NCI-H187 treated with DMSO at 0.1 percent for 48 hours (cell line): ENCODE data around the gene DLGAP1.
A peak's percentile ranks its signal among the peaks of the same experiment; 100 is the strongest.
"Not testable (repeated sequence)": the region's sequence is repeated elsewhere in the genome, so short reads cannot be mapped to it uniquely, and the experiment has no call there.

Experiments
- DNase-seq: peaks from one replicate; lab custom pipeline; 2025; lab: John Stamatoyannopoulos, UW

Gene DLGAP1

GRCh38 chr18:4077721-4078120 lies 377.4 kb downstream of the DLGAP1 start:
- DNase-seq, result no peak

DNA sequence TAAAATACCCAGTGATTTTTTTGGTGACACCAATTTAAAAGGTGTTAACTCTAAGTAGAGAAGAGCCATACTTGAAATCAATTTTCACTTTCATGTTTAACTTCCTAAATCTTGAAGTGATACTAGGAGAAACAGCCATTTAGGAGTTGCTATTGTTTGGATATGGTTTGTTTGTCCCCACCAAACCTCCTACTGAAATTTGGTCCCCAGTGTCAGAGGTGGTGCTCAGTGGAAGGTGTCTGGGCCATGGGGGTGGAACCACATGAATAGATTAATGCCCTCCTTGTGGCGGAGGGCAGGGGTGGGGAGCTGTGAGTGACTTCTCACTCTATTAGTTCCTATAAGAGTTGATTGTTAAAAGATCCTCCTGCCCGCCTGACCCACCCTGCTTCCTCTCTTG lies 377.9 kb downstream of the DLGAP1 start:
- no peak for DNase-seq

DNA sequence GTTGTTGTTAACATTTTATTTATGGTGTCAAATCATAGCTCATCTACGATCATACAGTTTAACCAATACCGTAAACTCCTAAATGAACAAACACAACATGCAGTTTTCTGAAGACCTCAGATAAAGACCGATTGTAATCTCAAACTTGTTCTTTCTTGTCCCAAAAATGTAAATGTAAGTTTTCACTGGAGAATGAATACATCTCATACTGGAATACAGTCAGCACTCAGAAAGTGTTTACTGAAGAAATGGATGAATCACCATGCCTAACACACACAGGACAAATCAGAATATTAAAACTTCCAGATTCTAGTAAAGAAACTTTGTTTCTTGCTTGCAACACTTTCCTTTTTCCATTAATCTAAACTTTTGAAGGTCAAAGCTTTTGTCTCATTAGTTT lies 380.5 kb downstream of the DLGAP1 start:
- no peak for DNase-seq

DNA sequence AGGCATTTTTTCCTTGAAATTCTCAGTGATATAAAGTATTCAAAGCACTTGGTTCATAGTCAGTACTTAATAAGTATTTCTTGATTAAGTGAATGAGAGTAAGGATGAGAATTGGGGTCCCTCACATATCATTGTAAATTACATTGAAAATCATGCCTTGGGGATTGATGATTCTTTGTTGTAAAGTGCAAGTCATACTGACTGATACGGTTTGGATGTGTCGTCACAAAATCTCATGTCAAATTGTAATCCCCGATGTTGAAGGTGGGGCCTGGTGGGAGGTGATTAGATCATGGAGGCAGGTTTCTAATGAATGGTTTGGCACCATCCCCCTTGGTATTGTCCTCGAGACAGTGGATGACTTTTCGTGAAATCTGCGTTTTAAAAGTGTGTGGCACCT lies 385.9 kb downstream of the DLGAP1 start:
- no peak for DNase-seq

DNA sequence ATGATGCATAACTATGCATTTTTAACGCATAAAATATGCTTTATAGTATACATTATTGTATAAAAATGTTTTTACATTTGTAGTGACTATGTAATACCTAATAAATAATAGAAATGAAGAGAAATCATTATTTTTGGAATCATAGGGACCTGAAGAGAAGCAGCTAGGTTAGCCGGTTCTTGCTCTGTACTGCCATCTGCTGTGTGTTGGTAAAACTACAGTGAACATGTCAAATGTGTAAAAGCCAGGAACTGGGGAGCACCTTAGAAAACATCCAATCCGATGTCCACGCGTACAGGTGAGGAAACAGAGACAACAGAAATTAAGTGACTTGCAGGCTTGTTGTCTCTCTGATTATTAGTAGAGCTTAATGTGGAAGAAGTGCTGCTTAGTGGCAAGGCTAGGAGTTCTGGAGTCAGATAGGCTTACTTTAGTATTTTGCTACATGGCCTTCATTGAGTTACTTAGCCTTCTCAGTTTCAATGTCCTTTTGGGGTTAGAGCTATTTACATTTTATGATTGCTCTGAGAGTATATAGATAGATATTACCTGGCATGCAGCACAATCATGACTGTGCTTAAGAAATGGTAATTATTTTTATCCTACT lies 386.5 kb downstream of the DLGAP1 start:
- DNase-seq, result peak; percentile 12

GRCh38 chr18:4063545-4063944 lies 391.6 kb downstream of the DLGAP1 start:
- no peak for DNase-seq

DNA sequence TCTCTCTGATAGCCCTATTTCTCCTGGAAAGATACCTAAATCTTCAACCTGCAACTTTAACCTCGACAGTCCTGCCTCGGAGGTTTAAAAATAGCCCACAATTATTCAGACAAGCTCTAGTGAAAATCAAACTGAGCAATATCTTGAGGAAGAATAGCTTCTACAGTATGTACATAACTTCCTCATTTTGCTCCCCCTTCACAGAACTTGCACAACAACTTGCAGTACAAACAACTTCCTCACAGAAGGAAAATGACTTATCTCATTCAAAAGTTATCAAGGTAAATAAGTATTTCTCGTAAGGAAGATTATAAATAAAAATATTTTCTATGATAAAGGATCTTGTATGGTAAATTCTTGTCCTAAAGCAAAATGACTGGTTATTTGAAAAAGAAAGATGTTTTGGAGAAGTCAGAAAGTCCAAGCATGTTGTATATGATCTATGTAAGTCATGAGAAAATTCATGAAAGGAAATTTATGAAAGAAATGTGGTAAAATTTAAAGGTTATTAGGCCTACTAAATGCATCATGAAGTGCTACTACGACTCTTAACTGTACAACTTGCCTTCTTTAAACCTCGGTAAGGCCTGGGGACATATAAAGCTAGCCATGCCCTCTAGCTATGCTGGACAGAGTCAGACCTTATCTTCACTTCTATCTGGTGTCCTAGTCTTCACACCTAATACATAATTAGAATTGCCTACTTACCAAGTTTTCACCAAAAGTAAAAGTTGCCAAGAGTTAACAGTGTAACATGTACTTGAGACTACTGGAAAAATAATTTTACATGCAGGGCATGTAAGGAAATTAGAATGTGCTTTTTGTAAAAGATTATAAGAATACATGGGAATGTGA lies 394.5 kb downstream of the DLGAP1 start:
- DNase-seq, result no peak

- no peak for DNase-seq
These were observed 396.9 kb downstream of the DLGAP1 start for GRCh38 chr18:4058179-4058578.

GRCh38 chr18:4040391-4041092 lies 414.6 kb downstream of the DLGAP1 start:
- DNase-seq, result no peak

- DNase-seq, result no peak
These were observed 419.6 kb downstream of the DLGAP1 start for GRCh38 chr18:4035521-4035920.

- DNase-seq, result not testable (repeated sequence)
These were observed 420.3 kb downstream of the DLGAP1 start for GRCh38 chr18:4034815-4035214.

DNA sequence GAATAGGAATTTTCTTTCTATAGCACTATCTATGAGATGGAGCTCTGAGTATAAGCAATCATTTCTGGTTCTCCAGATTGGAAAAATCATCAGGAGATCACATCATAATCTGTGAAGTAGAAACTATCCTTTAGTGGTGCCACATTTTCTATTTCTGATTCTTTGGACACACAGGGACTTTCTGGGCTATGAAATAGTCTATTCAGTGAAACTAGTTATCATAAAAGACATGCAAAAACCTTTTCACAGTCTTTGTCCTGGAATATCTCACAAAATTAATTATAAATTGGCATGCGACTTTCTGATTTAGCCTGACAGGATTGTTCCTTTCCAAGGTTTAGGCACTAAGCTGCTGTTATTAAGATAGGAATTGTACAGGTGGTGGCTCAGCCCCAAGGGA lies 428.6 kb downstream of the DLGAP1 start:
- no peak for DNase-seq

GRCh38 chr18:4024702-4025101 lies 430.4 kb downstream of the DLGAP1 start:
- DNase-seq, result no peak

DNA sequence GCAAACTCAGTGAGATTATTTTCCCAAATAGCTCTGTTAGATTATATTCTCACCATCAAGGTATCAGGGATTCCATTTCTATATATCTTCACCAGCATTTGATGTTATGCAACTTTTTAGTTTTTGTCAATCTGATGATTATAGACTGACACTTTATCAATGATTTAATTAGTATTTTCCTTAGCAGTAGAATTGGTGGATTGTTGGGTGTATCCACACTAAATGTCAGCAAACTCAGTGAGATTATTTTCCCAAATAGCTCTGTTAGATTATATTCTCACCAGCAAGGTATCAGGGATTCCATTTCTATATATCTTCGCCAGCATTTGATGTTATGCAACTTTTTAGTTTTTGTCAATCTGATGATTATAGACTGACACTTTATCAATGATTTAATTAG lies 432.4 kb downstream of the DLGAP1 start:
- DNase-seq, result not testable (repeated sequence)

- DNase-seq, result no peak
These were observed 435.1 kb downstream of the DLGAP1 start for GRCh38 chr18:4020026-4020425.

DNA sequence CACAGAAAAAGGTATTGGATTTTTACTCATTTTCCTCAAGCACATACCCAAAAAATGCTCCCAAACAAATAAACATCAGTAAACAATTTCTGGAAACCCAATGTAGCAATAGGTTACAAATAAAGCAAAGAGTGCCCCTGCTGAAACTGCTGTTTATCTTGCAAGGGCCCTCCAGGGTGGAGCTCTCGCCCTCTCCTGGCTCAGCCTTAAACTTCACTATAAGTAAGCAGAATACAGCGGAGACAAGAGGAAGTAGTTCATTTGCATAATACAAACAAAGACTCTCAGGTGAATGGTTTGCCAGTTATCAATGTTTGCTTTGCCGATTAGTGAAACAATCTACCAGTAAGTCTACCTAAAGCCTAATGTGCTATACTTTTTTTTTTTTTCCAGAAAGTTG lies 437.6 kb downstream of the DLGAP1 start:
- DNase-seq, result no peak

- DNase-seq, result no peak
These were observed 438.6 kb downstream of the DLGAP1 start for GRCh38 chr18:4016391-4017049.

DNA sequence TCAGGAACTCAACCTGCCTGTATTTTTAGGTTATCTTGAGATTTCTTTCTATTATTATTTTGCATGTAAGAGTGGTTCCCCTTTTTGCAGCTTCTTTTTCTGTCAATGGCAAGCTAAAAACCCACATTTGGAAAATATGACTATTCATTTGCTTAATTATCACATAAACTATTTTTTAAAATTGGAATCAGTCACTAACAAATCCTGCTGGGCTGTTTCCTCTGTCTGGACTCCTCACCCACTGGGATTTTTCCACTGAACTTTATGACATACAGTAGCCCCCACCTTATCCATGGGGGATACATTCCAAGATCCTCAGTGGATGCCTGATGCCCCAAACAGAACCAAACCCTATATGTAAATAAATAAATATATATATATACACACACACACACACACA lies 447.3 kb downstream of the DLGAP1 start:
- DNase-seq, result no peak

DNA sequence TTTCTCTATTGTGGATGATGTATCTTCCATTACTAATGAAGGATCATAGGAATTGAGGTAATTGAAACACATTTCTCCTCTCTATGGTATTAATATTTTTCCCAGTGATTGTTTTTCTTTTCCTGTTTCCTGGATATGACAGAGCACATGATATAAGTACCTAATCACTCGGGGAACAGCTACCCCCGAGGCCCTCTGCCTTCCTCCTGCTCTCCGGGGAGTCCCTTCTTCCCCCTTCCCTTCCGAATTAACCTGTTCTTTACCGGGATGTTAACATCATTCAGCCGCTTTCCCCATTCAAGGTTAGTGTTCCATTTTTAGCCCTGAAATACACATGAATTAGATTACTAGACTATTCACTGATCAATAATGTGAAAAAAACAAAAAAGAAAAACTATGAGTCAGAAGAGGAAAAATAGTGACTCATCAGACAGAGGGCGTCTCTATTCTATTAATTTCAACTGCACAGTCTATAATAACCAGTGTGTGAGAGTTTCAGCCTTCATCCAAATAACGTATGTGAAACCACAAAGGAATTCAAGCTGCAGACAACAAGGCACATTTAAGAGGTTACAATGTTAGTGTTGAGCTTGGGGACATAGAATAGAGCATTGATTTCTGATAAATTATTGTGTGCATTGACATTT lies 450.8 kb downstream of the DLGAP1 start:
- no peak for DNase-seq

DNA sequence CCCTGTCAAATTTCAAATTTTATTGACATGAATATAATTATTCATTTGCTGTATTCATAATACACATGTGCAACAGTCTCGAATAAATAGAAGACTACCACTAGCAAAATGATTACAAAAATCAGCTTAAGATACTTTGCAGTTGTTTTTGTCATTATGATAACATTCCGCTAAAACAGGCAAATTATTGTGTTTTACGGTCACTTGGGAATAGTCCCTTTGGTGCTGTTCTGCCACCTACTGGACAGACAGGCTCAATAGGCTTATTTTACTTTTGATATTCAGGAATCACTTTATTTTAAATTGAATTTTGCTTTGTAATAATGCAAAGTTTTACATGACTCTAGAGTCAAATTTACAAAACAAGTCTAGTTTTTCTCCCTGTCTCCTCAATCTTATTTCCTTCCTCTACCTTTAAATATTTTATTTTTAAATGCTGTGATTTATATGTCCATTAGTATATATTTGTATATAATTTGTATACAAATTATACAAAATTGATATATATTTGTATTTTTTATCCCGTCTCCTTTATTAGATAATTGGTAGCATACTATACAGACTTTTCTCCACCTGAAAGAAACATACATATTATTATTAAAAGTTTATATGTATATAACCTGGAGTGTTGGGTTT lies 456.3 kb downstream of the DLGAP1 start:
- no peak for DNase-seq

DNA sequence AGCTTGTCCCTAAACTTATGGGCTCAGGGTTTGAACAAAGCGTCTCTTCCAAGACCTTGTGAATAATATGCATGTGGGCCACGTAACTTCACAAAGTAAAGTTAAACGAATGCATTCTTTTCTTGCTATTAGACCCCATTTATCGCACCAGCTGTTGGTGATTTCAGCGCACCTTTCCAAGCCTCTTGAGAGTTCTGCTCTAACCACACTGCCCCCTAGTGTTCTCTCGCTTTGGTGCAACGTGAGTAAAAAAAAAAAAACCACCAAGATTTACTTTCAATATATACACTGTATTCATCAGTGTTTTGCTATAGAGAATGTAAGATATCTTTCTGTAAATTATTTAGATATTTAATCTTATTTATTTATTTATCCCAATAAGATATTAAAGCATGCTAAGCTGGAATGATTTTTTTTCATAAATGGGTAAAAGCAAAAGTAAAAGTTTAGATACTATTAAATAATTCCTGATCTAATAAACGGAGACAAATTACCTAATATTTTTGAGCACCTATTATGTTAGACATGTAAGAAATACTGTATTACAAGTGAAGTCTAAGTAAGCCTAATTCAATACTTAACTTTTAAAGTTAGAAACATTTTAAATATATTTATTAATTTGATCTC lies 459.5 kb downstream of the DLGAP1 start:
- no peak for DNase-seq
